GM18505 (cell line): ENCODE measurements around the gene EPB41L2.

ENCODE experiments used
- ATAC-seq: cut with Tn5 transposase; IDR thresholded peaks from one replicate; pipeline ENCODE4 v1.9.1; 2021; ENCODE audit not compliant: unreplicated experiment
- POLR2A ChIP-seq: IDR thresholded peaks from 4 replicates; pipeline ENCODE4 v1.6.1; 2011; ENCODE audit warnings: borderline replicate concordance; ENCODE audit not compliant: insufficient read depth, insufficient read length; ENCODE audit errors: extremely low read depth

The EPB41L2 gene

GRCh38 chr6:130872250-130873095, 190.6 kb downstream of the EPB41L2 start:
- TF ChIP-seq POLR2A, result no peak
- ATAC-seq, result no peak

- no peak for ATAC-seq
- TF ChIP-seq POLR2A, result no peak
Measured at GRCh38 chr6:130870179-130870880, 192.7 kb downstream of the EPB41L2 start.

DNA sequence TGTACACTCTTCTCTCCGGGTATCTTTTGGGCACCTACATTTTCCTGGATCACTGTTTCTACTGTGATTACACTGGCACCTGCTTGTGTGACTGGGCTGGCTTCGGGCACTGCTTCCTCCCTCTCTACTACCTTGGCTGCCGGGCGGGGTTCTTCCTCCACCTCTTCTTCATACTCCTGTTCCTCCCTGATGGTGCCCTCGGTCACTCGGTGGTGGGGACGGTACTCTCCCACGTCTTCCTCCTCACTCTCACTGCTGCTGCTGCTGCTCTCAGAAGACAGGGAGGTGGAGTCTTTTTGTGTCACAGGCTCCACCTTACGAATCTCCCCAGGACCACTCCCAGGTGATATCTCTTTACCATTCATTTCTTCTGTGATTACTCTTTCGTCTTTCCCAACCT, 193.4 kb downstream of the EPB41L2 start:
- ATAC-seq, result no peak
- no peak for TF ChIP-seq POLR2A

- no peak for TF ChIP-seq POLR2A
- ATAC-seq, result no peak
Measured at GRCh38 chr6:130865793-130866192, 197.3 kb downstream of the EPB41L2 start.

DNA sequence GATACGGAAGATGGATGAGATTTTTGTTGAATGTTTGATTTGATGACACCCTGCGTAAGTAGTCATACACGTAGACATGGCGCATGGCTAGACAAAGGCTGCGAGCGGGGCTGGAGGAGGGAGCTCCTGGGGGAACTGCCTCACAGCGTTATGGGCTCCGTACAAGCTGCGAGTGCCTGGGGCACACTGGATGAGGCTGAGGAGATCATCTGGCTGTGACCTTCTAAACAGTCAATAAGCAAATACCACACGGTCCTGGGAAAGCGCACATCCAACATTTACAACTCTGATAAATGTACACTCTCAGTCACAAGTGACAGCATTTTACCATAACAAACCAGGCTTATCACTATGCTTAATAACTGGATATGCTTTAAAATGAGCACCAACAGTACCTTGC, 198.7 kb downstream of the EPB41L2 start:
- no peak for ATAC-seq
- TF ChIP-seq POLR2A, result no peak

- no peak for ATAC-seq
Measured at GRCh38 chr6:130863415-130864230, 199.4 kb downstream of the EPB41L2 start.

GRCh38 chr6:130862370-130862769, 200.7 kb downstream of the EPB41L2 start:
- ATAC-seq, result no peak
- no peak for TF ChIP-seq POLR2A

More at GRCh38 chr6:130863415-130864230, 199.4 kb downstream of the EPB41L2 start:
- no peak for TF ChIP-seq POLR2A

DNA sequence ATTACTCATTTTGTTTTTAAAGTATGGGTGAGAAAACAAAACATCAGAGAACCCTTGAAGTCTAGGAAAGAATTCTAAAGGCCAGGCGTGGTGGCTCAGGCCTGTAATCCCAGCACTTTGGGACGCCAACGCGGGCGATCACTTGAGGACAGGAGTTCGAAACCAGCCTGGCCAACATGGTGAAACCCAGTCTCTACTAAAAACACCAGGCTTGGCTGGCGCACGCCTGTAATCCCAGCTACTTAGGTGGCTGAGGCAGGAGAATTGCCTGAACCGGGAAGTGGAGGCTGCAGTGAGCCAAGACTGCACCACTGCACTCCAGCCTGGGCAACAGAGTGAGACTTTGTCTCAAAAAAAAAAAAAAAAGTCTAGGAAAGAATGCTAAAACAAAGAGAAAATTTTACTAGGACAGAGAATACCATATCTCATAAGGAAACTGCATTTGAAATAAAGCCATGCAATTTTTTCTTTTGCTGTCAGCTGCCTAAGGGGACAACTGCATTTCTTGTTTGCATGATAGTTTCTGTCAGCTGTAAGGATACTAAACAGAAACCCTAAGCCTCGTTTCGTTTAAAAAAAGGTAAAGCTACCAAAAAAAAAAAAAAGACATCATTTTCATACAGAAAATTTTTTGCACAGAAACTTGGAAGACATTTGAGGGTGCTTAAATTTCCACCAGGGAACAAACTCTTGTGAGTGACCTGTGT, 203.7 kb downstream of the EPB41L2 start:
- no peak for ATAC-seq

GRCh38 chr6:130858498-130859160, 204.4 kb downstream of the EPB41L2 start:
- ATAC-seq, result no peak

More for the DNA sequence above, 203.7 kb downstream of the EPB41L2 start:
- TF ChIP-seq POLR2A, result no peak

GRCh38 chr6:130858054-130858453, 205.0 kb downstream of the EPB41L2 start:
- ATAC-seq, result no peak
- no peak for TF ChIP-seq POLR2A

More at GRCh38 chr6:130858498-130859160, 204.4 kb downstream of the EPB41L2 start:
- TF ChIP-seq POLR2A, result no peak

DNA sequence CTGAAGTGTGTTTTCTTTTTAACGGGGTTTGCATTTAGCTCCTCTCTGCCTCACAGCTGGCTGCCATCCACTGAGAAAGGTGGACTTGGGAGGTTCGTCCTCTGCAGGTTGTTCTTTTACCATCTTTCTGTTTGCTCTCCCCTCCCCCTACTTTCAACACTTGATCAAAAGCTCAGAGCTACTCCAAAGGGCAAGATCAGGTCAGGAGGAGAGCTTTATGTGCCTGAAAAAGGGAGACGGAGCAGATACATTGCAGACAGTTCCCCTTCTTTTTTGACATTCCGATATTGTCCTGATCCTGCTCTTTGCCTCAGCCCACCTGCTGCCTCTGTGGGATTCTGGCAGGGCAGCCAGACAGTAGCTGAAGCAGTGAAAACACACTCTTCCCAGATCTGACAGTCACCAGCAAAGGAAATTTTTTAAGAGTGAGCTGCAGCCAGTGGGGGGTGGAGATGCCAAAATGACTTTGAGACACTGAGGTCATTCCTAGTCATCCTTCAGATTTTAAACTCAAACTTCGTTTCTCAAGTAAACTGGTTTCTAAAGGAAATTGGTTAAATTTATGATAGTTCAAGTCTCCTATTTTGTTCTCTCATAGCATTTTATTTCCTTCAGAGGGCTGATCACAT, 209.4 kb downstream of the EPB41L2 start:
- no peak for ATAC-seq
- no peak for TF ChIP-seq POLR2A
